Heart right ventricle (tissue), 16 donors: Measurements from ENCODE around the gene DNAI2. TPM values are rescaled to one million over a fixed set of nuclear protein-coding genes. Genes with fewer than 3 reads are reported as not detected.
A peak's percentile ranks its signal among the peaks of the same experiment; 100 is the strongest.

ENCODE experiments used
- ATAC-seq, 8 donors: fragments of 200-7000 bp; cut with Tn5 transposase; one replicate each; pipeline ENCODE4 v1.9.1; 2020; ENCODE audit warnings: mild to moderate bottlenecking in 8 of 8, moderate library complexity in 8 of 8, moderate number of reproducible peaks in 1 of 8
- DNase-seq, 2 donors: peaks; one replicate each; pipeline ENCODE4 v3.0.0-alpha.2; 2020
- H3K27ac ChIP-seq, 10 donors: fragments of 200-600 bp; sonication (generic) in 2 of 10; one replicate each; pipeline versions ENCODE4 v1.5.0 to v1.8.0; 2020 to 2022; ENCODE audit warnings: mild to moderate bottlenecking in 3 of 10
- H3K27me3 ChIP-seq, 7 donors: fragments of 200-600 bp; one replicate each; pipeline ENCODE4 v1.8.0; 2021 to 2022; ENCODE audit warnings: mild to moderate bottlenecking in 2 of 7
- H3K36me3 ChIP-seq, 9 donors: fragments of 200-600 bp; sonication (generic) in 1 of 9; one replicate each; pipeline versions ENCODE4 v1.5.0 to v1.8.0; 2020 to 2022; ENCODE audit warnings: mild to moderate bottlenecking in 2 of 9
- H3K4me1 ChIP-seq, 9 donors: fragments of 200-600 bp; sonication (generic) in 1 of 9; one replicate each; pipeline versions ENCODE4 v1.5.0 to v1.8.0; 2020 to 2022; ENCODE audit warnings: mild to moderate bottlenecking in 4 of 9
- H3K4me3 ChIP-seq, 10 donors: fragments of 200-600 bp; sonication (generic) in 2 of 10; one replicate each; pipeline versions ENCODE4 v1.5.0 to v1.8.0; 2020 to 2022; ENCODE audit warnings: mild to moderate bottlenecking in 7 of 10, moderate library complexity in 2 of 10
- H3K9me3 ChIP-seq, 11 donors: fragments of 200-600 bp in 10 of 11; sonication (generic) in 2 of 11; one replicate each; pipeline versions ENCODE4 v1.5.0 to v1.8.0; 2013 to 2022; ENCODE audit warnings: mild to moderate bottlenecking in 2 of 11, control low read depth in 1 of 11, moderate library complexity in 1 of 11
- WGBS, 2 donors: extraction: QIAGEN DNeasy Blood & Tissue Kit; methylation state at CpG; one replicate each; pipeline ENCODE4 v1.1.7; 2013; ENCODE audit warnings: inconsistent platforms in 1 of 2; 5-methylcytosine and 5-hydroxymethylcytosine counted together
- intact Hi-C, 10 donors: fragments of 100-400 bp; cut with DNase I; formaldehyde crosslinking; loops; one replicate each; pipeline versions ENCODE4 v1.11.1 to v1.14.2; 2022
- polyA plus RNA-seq, 2 donors: library from polyadenylated mRNA; stranded (reverse); fragments of 200-250 nt; gene quantifications; one replicate each; pipeline ENCODE4 v1.2.3, GENCODE V29; 2013
- total RNA-seq, 10 donors: library from RNA; stranded (reverse); fragmentation: NEBNext Ultra II Directional in 3 of 10; extraction: Animal tissue kit (Norgen Biotek cat#: 25700) in 3 of 10; gene quantifications; one replicate each; pipeline versions ENCODE4 v1.2.1 to v1.2.4, GENCODE V29; 2021 to 2023
- TF ChIP-seq, protein P1 (sequence below), 9 donors: fragments of 200-600 bp; sonication (generic) in 2 of 9; IDR thresholded peaks; one replicate each; pipeline versions ENCODE4 v1.5.0 to v1.8.0; 2021 to 2022; ENCODE audit warnings: antibody characterized with exemption in 9 of 9, mild to moderate bottlenecking in 5 of 9, moderate library complexity in 1 of 9
- donor health status: Arrhythmogenic right ventricular cardiomyopathy.
- donor health status: ischemic (EF 13 %, LVEDD 7.1; RV severe dilation, severe dysfunction).
- donor health status: healthy with polysubstance abuse.
- donor health status: DM: no; HTN: yes; CAD: no.
- donor health status: DM: no; HTN: no; CAD: no.
- donor health status: ischemic (EF 25% LVEDD 6.9; RV normal size, moderate dysfunction).
- donor health status: ischemic (EF 25% LVEDD 5.7; RV mildly dilated, moderate dysfunction).
- donor health status: healthy.
- donor health status: DM: yes; HTN: yes; CAD: no.
- donor health status: Ischemic cardiomyopathy.
- donor health status: ischemic (EF 35%, LVEDD 5.7; RV mildly dilated, moderate dysfunction).
- donor health status: nonischemic (EF 11% LVEDD 7.7; RV severe dilation, severe dysfunction).
- donor health status: DM: yes; HTN: yes; CAD: no.
- donor health status: PGD.
- donor health status: ischemic (EF 29% LVEDD 5.4; RV normal size, mild dysfunction).
- donor health status: nonischemic (EF 23%, LVEDD 6.1; RV moderate dilation, normal function).

DNAI2 gene
- total and polyA plus RNA-seq, 12 donors: 0.16 TPM; not detected in 11

DNA sequence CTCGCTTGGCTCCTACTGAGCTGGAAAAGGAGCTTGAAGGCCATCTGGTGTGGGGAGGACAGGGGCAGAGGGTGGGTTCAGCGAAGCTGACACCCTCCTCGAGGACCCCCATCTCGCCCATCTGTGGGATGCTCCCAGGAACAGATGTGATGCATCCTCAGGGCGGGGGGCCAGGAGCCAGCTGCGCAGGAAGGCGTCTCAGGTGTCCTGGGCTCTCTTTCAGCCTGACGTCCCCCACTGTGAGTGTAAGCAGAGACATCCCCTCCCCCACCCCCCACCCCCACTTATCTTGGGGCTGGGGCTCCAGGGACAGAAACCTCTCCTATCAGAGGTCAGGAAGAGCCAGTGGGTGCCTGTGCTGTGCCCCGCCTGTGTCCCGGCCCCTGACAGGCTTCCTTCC, 68.2 kb downstream of the DNAI2 start:
- DNase-seq: no peak
- intact Hi-C loops: no loop called here
- TF ChIP-seq, protein P1, sequence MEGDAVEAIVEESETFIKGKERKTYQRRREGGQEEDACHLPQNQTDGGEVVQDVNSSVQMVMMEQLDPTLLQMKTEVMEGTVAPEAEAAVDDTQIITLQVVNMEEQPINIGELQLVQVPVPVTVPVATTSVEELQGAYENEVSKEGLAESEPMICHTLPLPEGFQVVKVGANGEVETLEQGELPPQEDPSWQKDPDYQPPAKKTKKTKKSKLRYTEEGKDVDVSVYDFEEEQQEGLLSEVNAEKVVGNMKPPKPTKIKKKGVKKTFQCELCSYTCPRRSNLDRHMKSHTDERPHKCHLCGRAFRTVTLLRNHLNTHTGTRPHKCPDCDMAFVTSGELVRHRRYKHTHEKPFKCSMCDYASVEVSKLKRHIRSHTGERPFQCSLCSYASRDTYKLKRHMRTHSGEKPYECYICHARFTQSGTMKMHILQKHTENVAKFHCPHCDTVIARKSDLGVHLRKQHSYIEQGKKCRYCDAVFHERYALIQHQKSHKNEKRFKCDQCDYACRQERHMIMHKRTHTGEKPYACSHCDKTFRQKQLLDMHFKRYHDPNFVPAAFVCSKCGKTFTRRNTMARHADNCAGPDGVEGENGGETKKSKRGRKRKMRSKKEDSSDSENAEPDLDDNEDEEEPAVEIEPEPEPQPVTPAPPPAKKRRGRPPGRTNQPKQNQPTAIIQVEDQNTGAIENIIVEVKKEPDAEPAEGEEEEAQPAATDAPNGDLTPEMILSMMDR (IDR thresholded peaks at IDR 0.05): no peak
- Histone ChIP-seq H3K27ac (no peak overlapping the region), H3K4me3 (no peak overlapping the region), H3K4me1 (no peaks in the 10 kb centered on the region), H3K9me3 (no peaks in the 10 kb centered on the region), H3K27me3 (peaks cover 0 to 9% (median 0%) of the 10 kb centered on the region in 7 donors), H3K36me3 (no peaks in the 10 kb centered on the region)
- ATAC-seq: no peak
- WGBS, 2 donors: 62 to 73% methylated on average over 10 of the region's 10 CpGs

DNA sequence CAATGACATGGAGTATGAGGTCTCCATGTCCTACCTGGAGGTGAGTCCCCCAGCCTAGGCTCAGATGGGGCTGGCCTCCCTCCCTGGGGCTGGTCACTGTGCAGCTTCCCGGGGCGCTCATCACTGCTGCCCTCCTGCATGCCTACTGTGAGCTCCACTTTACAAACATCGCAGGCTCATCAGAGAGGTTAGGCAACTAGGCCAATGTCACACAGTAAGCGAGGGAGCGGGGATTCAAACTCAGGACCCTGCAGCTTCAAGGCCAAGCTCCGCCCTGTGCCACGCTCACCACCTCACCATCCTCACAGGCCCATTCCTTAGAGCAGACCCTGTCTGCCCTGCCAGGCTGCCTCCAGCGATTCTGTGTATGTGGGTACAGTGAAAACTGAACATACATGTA, 69.1 kb downstream of the DNAI2 start:
- H3K27me3 ChIP-seq: peaks cover 0 to 13% (median 0%) of the 10 kb centered on the region in 7 donors
- intact Hi-C loops: no loop called here
- H3K36me3 ChIP-seq: no peaks in the 10 kb centered on the region
- H3K27ac ChIP-seq: no peak overlapping the region
- TF ChIP-seq, protein P1 (IDR thresholded peaks at IDR 0.05): no peak
- DNase-seq: no peak
- no peaks in the 10 kb centered on the region for H3K9me3 ChIP-seq
- WGBS, 2 donors: 84 to 85% methylated on average over 8 of the region's 8 CpGs
- no peak for ATAC-seq
- H3K4me3 ChIP-seq: no peak overlapping the region
- H3K4me1 ChIP-seq: no peaks in the 10 kb centered on the region

DNA sequence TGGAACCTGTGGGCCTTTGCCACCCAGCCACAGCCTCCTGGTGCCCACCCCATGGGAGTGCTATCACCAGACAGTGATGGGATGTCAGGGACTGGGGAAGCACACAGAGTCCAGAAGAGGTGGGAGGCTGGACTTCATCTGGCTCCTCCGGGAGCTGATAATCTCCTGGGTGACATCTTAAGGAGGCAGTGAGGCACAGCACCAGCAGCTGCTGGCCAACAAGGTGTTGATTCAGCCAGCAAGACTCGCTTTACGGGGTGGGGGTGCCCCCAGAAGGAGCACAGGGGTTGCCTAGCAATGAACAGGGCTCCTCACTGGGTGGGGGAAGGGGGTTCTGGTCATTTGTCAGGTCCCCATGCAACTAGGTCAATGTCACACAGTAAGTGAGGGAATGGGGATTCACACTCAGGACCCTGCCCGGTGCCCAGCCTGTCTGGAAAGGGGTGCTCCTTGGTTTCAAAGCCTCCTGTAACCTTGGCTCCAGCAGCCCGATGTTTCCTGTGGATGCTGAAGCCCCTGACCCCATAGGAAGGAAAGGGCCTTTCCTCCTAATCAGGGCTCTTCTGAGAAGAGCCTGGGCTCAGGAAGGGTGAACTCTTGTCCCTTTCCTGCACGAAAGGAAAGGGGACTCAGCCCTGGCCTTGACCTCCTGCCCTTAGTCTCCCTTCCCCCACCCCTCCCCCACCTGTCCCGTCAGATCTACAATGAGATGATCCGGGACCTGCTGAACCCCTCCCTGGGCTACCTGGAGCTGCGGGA, 69.7 kb downstream of the DNAI2 start:
- intact Hi-C loops: no loop called here
- Histone ChIP-seq H3K27ac (no peak overlapping the region), H3K4me3 (no peak overlapping the region), H3K4me1 (no peaks in the 10 kb centered on the region), H3K36me3 (no peaks in the 10 kb centered on the region), H3K27me3 (peaks cover 0 to 16% (median 0%) of the 10 kb centered on the region in 7 donors), H3K9me3 (no peaks in the 10 kb centered on the region)
- TF ChIP-seq, protein P1 (IDR thresholded peaks at IDR 0.05): no peak
- 45 to 53% methylated on average over 9 of the region's 9 CpGs for WGBS, 2 donors
- DNase-seq (no peak), ATAC-seq (peak in 1 of 8 donors; percentile 16)

GRCh38 chr17:74344658-74345057, 70.6 kb downstream of the DNAI2 start:
- H3K9me3 ChIP-seq: no peaks in the 10 kb centered on the region
- ATAC-seq (no peak), DNase-seq (no peak)
- no peak overlapping the region for H3K4me3 ChIP-seq
- no peaks in the 10 kb centered on the region for H3K36me3 ChIP-seq
- TF ChIP-seq, protein P1 (IDR thresholded peaks at IDR 0.05): no peak
- no peak overlapping the region for H3K27ac ChIP-seq
- WGBS, 2 donors: 83 to 84% methylated on average over 21 of the region's 21 CpGs
- intact Hi-C loops: no loop called here
- H3K4me1 ChIP-seq: no peaks in the 10 kb centered on the region
- H3K27me3 ChIP-seq: peaks cover 0 to 22% (median 0%) of the 10 kb centered on the region in 7 donors
